Measurements from ENCODE around the gene PRKAG2.

DNA sequence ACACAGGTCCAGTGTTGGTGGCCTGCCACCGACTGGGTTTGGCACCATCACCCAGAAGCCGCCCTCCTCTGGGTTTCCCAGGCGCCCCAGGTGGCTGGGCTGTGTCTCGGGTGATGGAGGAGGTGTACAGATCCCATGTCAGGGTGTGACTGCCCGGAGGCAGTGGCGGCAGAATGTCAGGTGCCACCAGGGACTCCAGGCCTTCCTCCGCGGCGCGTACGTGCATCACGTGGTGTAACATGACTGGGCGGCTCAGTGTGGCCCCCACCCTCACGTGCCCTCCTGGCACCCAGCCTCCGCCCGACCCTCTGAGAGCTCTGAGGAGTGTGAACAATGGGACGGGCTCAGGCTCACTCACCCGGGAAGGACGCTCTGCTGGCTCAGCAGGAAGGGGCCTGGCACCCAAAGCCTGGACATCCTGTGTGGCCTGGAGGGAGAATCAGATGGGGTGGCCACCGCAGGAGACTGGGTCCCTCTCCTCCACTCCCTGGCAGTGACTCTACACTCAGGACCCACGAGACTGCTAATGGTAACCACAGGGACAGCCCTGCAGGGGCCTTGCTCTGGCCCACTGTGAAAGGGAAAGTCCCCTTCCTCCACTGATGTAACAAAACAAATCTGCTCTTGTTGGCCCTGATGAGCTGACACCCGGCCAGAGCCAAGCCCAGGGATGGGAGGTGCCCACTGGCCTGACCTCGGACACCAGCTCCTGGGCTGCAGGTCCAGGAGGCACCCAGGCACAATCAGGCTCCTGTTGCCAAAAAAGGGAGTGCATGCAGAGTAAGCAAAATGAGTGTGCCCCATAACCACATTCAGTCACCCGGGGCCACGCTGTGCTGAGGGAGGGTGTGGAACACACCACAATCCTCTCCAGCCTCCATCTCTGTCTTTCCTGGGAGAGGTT, 164.8 kb downstream of the PRKAG2 start:
- TF ChIP-seq, protein P1, sequence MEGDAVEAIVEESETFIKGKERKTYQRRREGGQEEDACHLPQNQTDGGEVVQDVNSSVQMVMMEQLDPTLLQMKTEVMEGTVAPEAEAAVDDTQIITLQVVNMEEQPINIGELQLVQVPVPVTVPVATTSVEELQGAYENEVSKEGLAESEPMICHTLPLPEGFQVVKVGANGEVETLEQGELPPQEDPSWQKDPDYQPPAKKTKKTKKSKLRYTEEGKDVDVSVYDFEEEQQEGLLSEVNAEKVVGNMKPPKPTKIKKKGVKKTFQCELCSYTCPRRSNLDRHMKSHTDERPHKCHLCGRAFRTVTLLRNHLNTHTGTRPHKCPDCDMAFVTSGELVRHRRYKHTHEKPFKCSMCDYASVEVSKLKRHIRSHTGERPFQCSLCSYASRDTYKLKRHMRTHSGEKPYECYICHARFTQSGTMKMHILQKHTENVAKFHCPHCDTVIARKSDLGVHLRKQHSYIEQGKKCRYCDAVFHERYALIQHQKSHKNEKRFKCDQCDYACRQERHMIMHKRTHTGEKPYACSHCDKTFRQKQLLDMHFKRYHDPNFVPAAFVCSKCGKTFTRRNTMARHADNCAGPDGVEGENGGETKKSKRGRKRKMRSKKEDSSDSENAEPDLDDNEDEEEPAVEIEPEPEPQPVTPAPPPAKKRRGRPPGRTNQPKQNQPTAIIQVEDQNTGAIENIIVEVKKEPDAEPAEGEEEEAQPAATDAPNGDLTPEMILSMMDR (IDR thresholded peaks at IDR 0.05; ENCODE audit: low read depth, low read length, missing input control): no peak
- TF ChIP-seq RAD21 (IDR thresholded peaks at IDR 0.05): peak; percentile 63 to 70
- peak in 1 of 2 donors; percentile 61 for TF ChIP-seq JUND (IDR thresholded peaks at IDR 0.05)
- TF ChIP-seq, protein P2, sequence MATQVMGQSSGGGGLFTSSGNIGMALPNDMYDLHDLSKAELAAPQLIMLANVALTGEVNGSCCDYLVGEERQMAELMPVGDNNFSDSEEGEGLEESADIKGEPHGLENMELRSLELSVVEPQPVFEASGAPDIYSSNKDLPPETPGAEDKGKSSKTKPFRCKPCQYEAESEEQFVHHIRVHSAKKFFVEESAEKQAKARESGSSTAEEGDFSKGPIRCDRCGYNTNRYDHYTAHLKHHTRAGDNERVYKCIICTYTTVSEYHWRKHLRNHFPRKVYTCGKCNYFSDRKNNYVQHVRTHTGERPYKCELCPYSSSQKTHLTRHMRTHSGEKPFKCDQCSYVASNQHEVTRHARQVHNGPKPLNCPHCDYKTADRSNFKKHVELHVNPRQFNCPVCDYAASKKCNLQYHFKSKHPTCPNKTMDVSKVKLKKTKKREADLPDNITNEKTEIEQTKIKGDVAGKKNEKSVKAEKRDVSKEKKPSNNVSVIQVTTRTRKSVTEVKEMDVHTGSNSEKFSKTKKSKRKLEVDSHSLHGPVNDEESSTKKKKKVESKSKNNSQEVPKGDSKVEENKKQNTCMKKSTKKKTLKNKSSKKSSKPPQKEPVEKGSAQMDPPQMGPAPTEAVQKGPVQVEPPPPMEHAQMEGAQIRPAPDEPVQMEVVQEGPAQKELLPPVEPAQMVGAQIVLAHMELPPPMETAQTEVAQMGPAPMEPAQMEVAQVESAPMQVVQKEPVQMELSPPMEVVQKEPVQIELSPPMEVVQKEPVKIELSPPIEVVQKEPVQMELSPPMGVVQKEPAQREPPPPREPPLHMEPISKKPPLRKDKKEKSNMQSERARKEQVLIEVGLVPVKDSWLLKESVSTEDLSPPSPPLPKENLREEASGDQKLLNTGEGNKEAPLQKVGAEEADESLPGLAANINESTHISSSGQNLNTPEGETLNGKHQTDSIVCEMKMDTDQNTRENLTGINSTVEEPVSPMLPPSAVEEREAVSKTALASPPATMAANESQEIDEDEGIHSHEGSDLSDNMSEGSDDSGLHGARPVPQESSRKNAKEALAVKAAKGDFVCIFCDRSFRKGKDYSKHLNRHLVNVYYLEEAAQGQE (IDR thresholded peaks at IDR 0.05): peak; percentile 81
- no peak for TF ChIP-seq TAF1 (conservative IDR thresholded peaks at IDR 0.05)
- peak; percentile 95 for TF ChIP-seq YY1 (IDR thresholded peaks at IDR 0.05)
- TF ChIP-seq, protein P3, sequence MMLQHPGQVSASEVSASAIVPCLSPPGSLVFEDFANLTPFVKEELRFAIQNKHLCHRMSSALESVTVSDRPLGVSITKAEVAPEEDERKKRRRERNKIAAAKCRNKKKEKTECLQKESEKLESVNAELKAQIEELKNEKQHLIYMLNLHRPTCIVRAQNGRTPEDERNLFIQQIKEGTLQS (IDR thresholded peaks at IDR 0.05): no peak
- TF ChIP-seq RXRA (IDR thresholded peaks at IDR 0.05): peak; percentile 90 to 95
- TF ChIP-seq, protein P4, sequence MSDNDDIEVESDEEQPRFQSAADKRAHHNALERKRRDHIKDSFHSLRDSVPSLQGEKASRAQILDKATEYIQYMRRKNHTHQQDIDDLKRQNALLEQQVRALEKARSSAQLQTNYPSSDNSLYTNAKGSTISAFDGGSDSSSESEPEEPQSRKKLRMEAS (IDR thresholded peaks at IDR 0.05): peak; percentile 73
- no peak for TF ChIP-seq EGR1 (IDR thresholded peaks at IDR 0.05; ENCODE audit: low read depth in 2 of 2)
